Heart left ventricle (tissue), 16 donors: ENCODE data around the gene KTN1. TPM values are rescaled to one million over a fixed set of nuclear protein-coding genes. Genes with fewer than 3 reads are reported as not detected.

Experiments
- ATAC-seq, 4 donors: fragments of 200-7000 bp; cut with Tn5 transposase; one replicate each; pipeline ENCODE4 v1.9.1; 2020 to 2022; ENCODE audit warnings: moderate library complexity in 4 of 4, mild to moderate bottlenecking in 3 of 4, moderate number of reproducible peaks in 1 of 4
- DNase-seq, 5 donors: peaks; one replicate each; pipeline ENCODE4 v3.0.0-alpha.2; 2020
- H3K27ac ChIP-seq, 12 donors: fragments of 200-600 bp; sonication (generic) in 4 of 12; one replicate each; pipeline versions ENCODE4 v1.5.0 to v1.8.0; 2016 to 2022; ENCODE audit warnings: mild to moderate bottlenecking in 2 of 12
- H3K27me3 ChIP-seq, 9 donors: fragments of 200-600 bp; sonication (generic) in 2 of 9; one replicate each; pipeline versions ENCODE4 v1.5.1 to v1.8.0; 2016 to 2022; ENCODE audit warnings: mild to moderate bottlenecking in 3 of 9
- H3K36me3 ChIP-seq, 9 donors: fragments of 200-600 bp; sonication (generic) in 2 of 9; one replicate each; pipeline versions ENCODE4 v1.5.0 to v1.8.0; 2018 to 2022; ENCODE audit warnings: mild to moderate bottlenecking in 2 of 9
- H3K4me1 ChIP-seq, 12 donors: fragments of 200-600 bp; sonication (generic) in 4 of 12; one replicate each; pipeline versions ENCODE4 v1.5.0 to v1.8.0; 2016 to 2022; ENCODE audit warnings: mild to moderate bottlenecking in 3 of 12
- H3K4me3 ChIP-seq, 12 donors: fragments of 200-600 bp; sonication (generic) in 4 of 12; one replicate each; pipeline versions ENCODE4 v1.5.0 to v1.8.0; 2017 to 2022; ENCODE audit warnings: mild to moderate bottlenecking in 9 of 12, moderate library complexity in 4 of 12
- H3K9me3 ChIP-seq, 12 donors: fragments of 200-600 bp; sonication (generic) in 4 of 12; one replicate each; pipeline versions ENCODE4 v1.5.0 to v1.8.0; 2016 to 2022; ENCODE audit warnings: mild to moderate bottlenecking in 1 of 12
- CTCF ChIP-seq, 12 donors: fragments of 200-600 bp; sonication (generic) in 4 of 12; IDR thresholded peaks; one replicate each; pipeline versions ENCODE4 v1.5.0 to v1.8.0; 2018 to 2022; ENCODE audit warnings: antibody characterized with exemption in 12 of 12, mild to moderate bottlenecking in 5 of 12
- POLR2A ChIP-seq, 2 donors: fragments of 450-650 bp; IDR thresholded peaks; one replicate each; pipeline ENCODE4 v1.6.1; 2017; ENCODE audit warnings: antibody characterized with exemption in 2 of 2, mild to moderate bottlenecking in 2 of 2, moderate library complexity in 2 of 2
- WGBS, 4 donors: extraction: QIAGEN DNeasy Blood & Tissue Kit in 2 of 4; methylation state at CpG; one replicate each; pipeline versions ENCODE4 v1.1.5 to v1.1.7; 2013 to 2018; 5-methylcytosine and 5-hydroxymethylcytosine counted together
- intact Hi-C, 10 donors: fragments of 100-400 bp; cut with DNase I; formaldehyde crosslinking; loops; one replicate each; pipeline versions ENCODE4 v1.11.1 to v1.14.2; 2022
- polyA plus RNA-seq, 2 donors: library from polyadenylated mRNA; stranded (reverse); fragments of 200-250 nt; gene quantifications; one replicate each; pipeline ENCODE4 v1.2.3, GENCODE V29; 2013
- total RNA-seq, 9 donors: library from RNA; depleted of rRNA in 2 of 9; stranded (reverse); fragments of >200 nt in 2 of 9; fragmentation: NEBNext Ultra II Directional in 3 of 9; extraction: Animal tissue kit (Norgen Biotek cat#: 25700) in 3 of 9; gene quantifications; one replicate each; pipeline versions ENCODE4 v1.1.0 to v1.2.4, GENCODE V29; 2016 to 2023
- donor health status: ischemic (EF 13 %, LVEDD 7.1; RV severe dilation, severe dysfunction).
- donor health status: healthy with polysubstance abuse.
- donor health status: DM: no; HTN: yes; CAD: no.
- donor health status: DM: no; HTN: no; CAD: no.
- donor health status: ischemic (EF 25% LVEDD 6.9; RV normal size, moderate dysfunction).
- donor health status: ischemic (EF 25% LVEDD 5.7; RV mildly dilated, moderate dysfunction).
- donor health status: healthy.
- donor health status: DM: yes; HTN: yes; CAD: no.
- donor health status: ischemic (EF 35%, LVEDD 5.7; RV mildly dilated, moderate dysfunction).
- donor health status: nonischemic (EF 11% LVEDD 7.7; RV severe dilation, severe dysfunction).
- donor health status: DM: yes; HTN: yes; CAD: no.
- donor health status: PGD.
- donor health status: ischemic (EF 29% LVEDD 5.4; RV normal size, mild dysfunction).
- donor health status: nonischemic (EF 23%, LVEDD 6.1; RV moderate dilation, normal function).

KTN1 gene
- total and polyA plus RNA-seq, 11 donors: 150 to 340 (median 249) TPM

GRCh38 chr14:55620277-55620676 lies 40.3 kb downstream of the KTN1 start:
- Histone ChIP-seq H3K4me3 (no peak overlapping the region), H3K4me1 (peaks cover 0 to 18% (median 5%) of the 10 kb centered on the region in 12 donors), H3K27ac (no peak overlapping the region), H3K36me3 (peaks cover 8 to 99% (median 86%) of the 10 kb centered on the region in 9 donors), H3K9me3 (peaks cover 0 to 4% (median 0%) of the 10 kb centered on the region in 12 donors), H3K27me3 (no peaks in the 10 kb centered on the region)
- no peak for DNase-seq
- TF ChIP-seq CTCF (IDR thresholded peaks at IDR 0.05) (no peak), POLR2A (IDR thresholded peaks at IDR 0.05) (no peak)
- 83 to 100% (median 98%) methylated on average over 1 of the region's 1 CpG for WGBS, 4 donors
- intact Hi-C loops: loop anchor here in 2 of 10 donors (5.0 kb wide), 1 partner anchor 38 kb away; the partner anchor contains the start of gene KTN1 (in 2 of the 2)
- ATAC-seq: no peak

GRCh38 chr14:55620981-55621380 lies 41.0 kb downstream of the KTN1 start:
- WGBS, 4 donors: 78 to 99% (median 97%) methylated on average over 3 of the region's 3 CpGs
- DNase-seq (no peak), ATAC-seq (no peak)
- no peak overlapping the region for H3K27ac ChIP-seq
- TF ChIP-seq CTCF (IDR thresholded peaks at IDR 0.05) (no peak), POLR2A (IDR thresholded peaks at IDR 0.05) (no peak)
- H3K36me3 ChIP-seq: peaks cover 8 to 100% (median 79%) of the 10 kb centered on the region in 9 donors
- peaks cover 0 to 4% (median 0%) of the 10 kb centered on the region in 12 donors for H3K9me3 ChIP-seq
- intact Hi-C loops: loop anchor here in 2 of 10 donors (5.0 kb wide), 1 partner anchor 39 kb away; the partner anchor contains the start of gene KTN1 (in 2 of the 2)
- no peak overlapping the region for H3K4me3 ChIP-seq
- no peaks in the 10 kb centered on the region for H3K27me3 ChIP-seq
- peaks cover 0 to 23% (median 10%) of the 10 kb centered on the region in 12 donors for H3K4me1 ChIP-seq

GRCh38 chr14:55621391-55621790 lies 41.4 kb downstream of the KTN1 start:
- WGBS, 4 donors: 74 to 99% (median 91%) methylated on average over 5 of the region's 5 CpGs
- TF ChIP-seq CTCF (IDR thresholded peaks at IDR 0.05) (no peak), POLR2A (IDR thresholded peaks at IDR 0.05) (no peak)

GRCh38 chr14:55624913-55625312 lies 44.9 kb downstream of the KTN1 start:
- Histone ChIP-seq H3K4me3 (no peak overlapping the region), H3K36me3 (peaks cover 5 to 98% (median 68%) of the 10 kb centered on the region in 9 donors), H3K9me3 (peaks cover 0 to 4% (median 0%) of the 10 kb centered on the region in 12 donors), H3K27me3 (no peaks in the 10 kb centered on the region), H3K4me1 (peaks cover 0 to 35% (median 10%) of the 10 kb centered on the region in 12 donors), H3K27ac (no peak overlapping the region)
- TF ChIP-seq CTCF (IDR thresholded peaks at IDR 0.05) (no peak), POLR2A (IDR thresholded peaks at IDR 0.05) (no peak)
- intact Hi-C loops: loop anchor here in 3 of 10 donors (5.0 kb wide), 1 partner anchor 43 kb away; the partner anchor contains the start of gene KTN1 (in 3 of the 3)
- ATAC-seq (peak in 1 of 4 donors; percentile 33), DNase-seq (no peak)
- 76 to 81% (median 80%) methylated on average over 4 of the region's 4 CpGs for WGBS, 4 donors

More at GRCh38 chr14:55621391-55621790, 41.4 kb downstream of the KTN1 start:
- intact Hi-C loops: loop anchor here in 2 of 10 donors (5.0 kb wide), 1 partner anchor 39 kb away; the partner anchor contains the start of gene KTN1 (in 2 of the 2)
- ATAC-seq (no peak), DNase-seq (no peak)
- no peak overlapping the region for H3K4me3 ChIP-seq
- H3K36me3 ChIP-seq: peaks cover 8 to 99% (median 75%) of the 10 kb centered on the region in 9 donors
- no peaks in the 10 kb centered on the region for H3K27me3 ChIP-seq
- peaks cover 0 to 4% (median 0%) of the 10 kb centered on the region in 12 donors for H3K9me3 ChIP-seq
- no peak overlapping the region for H3K27ac ChIP-seq
- peaks cover 0 to 27% (median 10%) of the 10 kb centered on the region in 12 donors for H3K4me1 ChIP-seq
